HepG2 (cell line): ENCODE data around the gene PDCD2. TPM values are rescaled to one million over a fixed set of nuclear protein-coding genes. Genes with fewer than 3 reads are reported as not detected.

Experiments
- ATAC-seq: fragments of 200-7000 bp; cut with Tn5 transposase; 3 replicates; pipeline ENCODE4 v1.9.1; 2020; ENCODE audit warnings: mild to moderate bottlenecking, moderate library complexity
- BruUV-seq: library from RNA; stranded (reverse); fragments of 400-500 nt; replicated peaks from 2 replicates; lab custom pipeline; 2021; lab: Mats Ljungman, UMichigan
- CTCF ChIA-PET: fragments of 300-600 bp; formaldehyde crosslinking; extraction: SDS; loops from one replicate; lab custom pipeline; 2021; ENCODE audit warnings: low total read pairs, inconsistent platforms, low intra/inter-chr PET ratio; lab: Yijun Ruan, JAX
- POLR2A ChIA-PET: fragments of 350-600 bp; sonication (Branson Sonifier 250); formaldehyde crosslinking; loops from one replicate; lab custom pipeline; 2020; ENCODE audit warnings: antibody characterized with exemption, inconsistent platforms; lab: Yijun Ruan, JAX
- DNase-seq: peaks from one replicate; pipeline ENCODE4 v3.0.0-alpha.2; 2015; ENCODE audit warnings: low spot score
- FAIRE-seq: peaks from 3 replicates; lab custom pipeline; 2011; peaks lifted over from hg19 to GRCh38; lab: Jason Lieb, UNC
- H2AFZ ChIP-seq: one replicate; pipeline ENCODE4 v1.6.1; 2011; ENCODE audit warnings: low read length, inconsistent platforms
- H3K27ac ChIP-seq: fragments of 300-600 bp; 3 replicates; pipeline ENCODE4 v1.8.0; 2011; ENCODE audit warnings: mixed run types, mild to moderate bottlenecking, mixed read lengths, low read length, inconsistent platforms; ENCODE audit not compliant: insufficient read depth; ENCODE audit errors: extremely low read length
- H3K27me3 ChIP-seq, 2 experiments: fragments of 200-600 bp in 1 of 2; 2 replicates in 1 of 2; 3 replicates in 1 of 2; pipeline versions ENCODE4 v1.6.0 to v1.8.0; 2011; ENCODE audit warnings: low read length in 2 of 2, mild to moderate bottlenecking in 2 of 2, moderate library complexity in 2 of 2, inconsistent platforms in 1 of 2; ENCODE audit not compliant: insufficient read depth in 2 of 2, control insufficient read depth in 1 of 2
- H3K36me3 ChIP-seq, 2 experiments: fragments of 200-600 bp in 1 of 2; replicated peaks in 1 of 2; 2 replicates in 1 of 2; 3 replicates in 1 of 2; pipeline versions ENCODE4 v1.5.1 to v1.8.0; 2011; ENCODE audit warnings: low read length in 2 of 2, inconsistent platforms in 1 of 2; ENCODE audit not compliant: insufficient read depth in 2 of 2, control insufficient read depth in 1 of 2
- H3K4me1 ChIP-seq: 2 replicates; pipeline ENCODE4 v1.5.1; 2012; ENCODE audit warnings: low read length, inconsistent platforms; ENCODE audit not compliant: insufficient read depth
- H3K4me2 ChIP-seq: 2 replicates; pipeline ENCODE4 v1.6.0; 2011; ENCODE audit warnings: low read depth, low read length, inconsistent platforms
- H3K4me3 ChIP-seq, 3 experiments: fragments of 200-600 bp in 1 of 3; sonication (generic), shearing (Covaris generic) in 1 of 3; replicated peaks in 1 of 3; 2 replicates each; pipeline ENCODE4 v1.5.1; 2011 to 2016; ENCODE audit warnings: low read length in 3 of 3, inconsistent platforms in 2 of 3, low read depth in 2 of 3, mild to moderate bottlenecking in 2 of 3, control low read depth in 1 of 3, mixed read lengths in 1 of 3; ENCODE audit not compliant: insufficient read depth in 1 of 3
- H3K79me2 ChIP-seq: one replicate; pipeline ENCODE4 v1.6.1; 2011; ENCODE audit warnings: low read length, inconsistent platforms; ENCODE audit not compliant: insufficient read depth
- H3K9ac ChIP-seq: 2 replicates; pipeline ENCODE4 v1.6.0; 2011; ENCODE audit warnings: mild to moderate bottlenecking, low read depth, low read length, inconsistent platforms; ENCODE audit not compliant: insufficient read depth
- H3K9me3 ChIP-seq: 2 replicates; pipeline ENCODE4 v1.5.1; 2012; ENCODE audit warnings: mild to moderate bottlenecking, low read length
- H4K20me1 ChIP-seq: 2 replicates; pipeline ENCODE4 v1.6.0; 2011; ENCODE audit warnings: inconsistent platforms, mild to moderate bottlenecking, low read length, moderate library complexity; ENCODE audit not compliant: insufficient read depth
- ADNP ChIP-seq: sonication (generic); formaldehyde crosslinking; IDR thresholded peaks from 2 replicates; pipeline ENCODE4 v1.4.0; 2020; ENCODE audit warnings: missing genetic modification reagents
- DPF2 ChIP-seq: sonication (generic); formaldehyde crosslinking; IDR thresholded peaks from 2 replicates; pipeline ENCODE4 v1.4.0; 2020; ENCODE audit warnings: mild to moderate bottlenecking, low read depth, missing genetic modification reagents, borderline replicate concordance
- FOXK2 ChIP-seq: fragments of 450-650 bp; IDR thresholded peaks from 2 replicates; pipeline ENCODE4 v1.6.1; 2016
- GATA4 ChIP-seq: sonication (generic); IDR thresholded peaks from 2 replicates; pipeline ENCODE4 v1.6.1; 2016; ENCODE audit warnings: antibody characterized with exemption, low read depth, borderline replicate concordance
- MAF1 ChIP-seq: sonication (generic); formaldehyde crosslinking; IDR thresholded peaks from 2 replicates; pipeline ENCODE4 v1.5.0; 2020; ENCODE audit warnings: missing genetic modification reagents, borderline replicate concordance
- MYNN ChIP-seq: sonication (generic); formaldehyde crosslinking; IDR thresholded peaks from 2 replicates; pipeline ENCODE4 v1.4.0; 2020; ENCODE audit warnings: mild to moderate bottlenecking, low read depth, missing genetic modification reagents
- NFRKB ChIP-seq: fragments of 450-650 bp; IDR thresholded peaks from 2 replicates; pipeline ENCODE4 v1.6.1; 2017
- SNRNP70 ChIP-seq: fragments of 200-400 bp; formaldehyde crosslinking; IDR thresholded peaks from 2 replicates; pipeline ENCODE4 v1.6.1; 2017; ENCODE audit warnings: mild to moderate bottlenecking, low read depth, low read length, moderate library complexity
- STAT5B ChIP-seq: sonication (generic); formaldehyde crosslinking; IDR thresholded peaks from 2 replicates; pipeline ENCODE4 v1.4.0; 2020; ENCODE audit warnings: missing genetic modification reagents
- ZNF20 ChIP-seq: sonication (generic); formaldehyde crosslinking; IDR thresholded peaks from 2 replicates; pipeline ENCODE4 v1.4.0; 2020; ENCODE audit warnings: mild to moderate bottlenecking, moderate library complexity, missing genetic modification reagents
- ZNF331 ChIP-seq: sonication (generic); formaldehyde crosslinking; IDR thresholded peaks from 2 replicates; pipeline ENCODE4 v1.4.0; 2020; ENCODE audit warnings: missing genetic modification reagents
- ZNF460 ChIP-seq: sonication (generic); formaldehyde crosslinking; IDR thresholded peaks from 2 replicates; pipeline ENCODE4 v1.5.1; 2020; ENCODE audit warnings: missing genetic modification reagents, mild to moderate bottlenecking, borderline replicate concordance
- ZNF550 ChIP-seq: sonication (generic); formaldehyde crosslinking; IDR thresholded peaks from 2 replicates; pipeline ENCODE4 v1.4.0; 2020; ENCODE audit warnings: mild to moderate bottlenecking, missing genetic modification reagents, borderline replicate concordance
- WGBS: methylation state at CpG from one replicate; pipeline ENCODE4 v1.1.6; 2017; ENCODE audit warnings: low lambda C conversion rate; 5-methylcytosine and 5-hydroxymethylcytosine counted together
- in situ Hi-C: cut with HindIII; loops from 2 replicates; pipeline ENCODE4 v1.10.0; 2017; ENCODE audit warnings: low pct_unique_long_range_greater_than_20kb; ENCODE audit not compliant: extremely low pct_ligation_motif_present
- intact Hi-C: fragments of 100-400 bp; cut with micrococcal nuclease; formaldehyde crosslinking; loops from one replicate; pipeline ENCODE4 v1.10.0; 2022; ENCODE audit not compliant: unreplicated experiment
- polyA plus RNA-seq, 8 experiments: library from polyadenylated mRNA; depleted of rRNA in 3 of 8; stranded (reverse) in 7 of 8; unstranded in 1 of 8; fragments of >200 nt; fragmentation: Illumina TruSeq in 4 of 8; extraction: Trizol in 4 of 8; gene quantifications; 2 replicates each; pipeline versions ENCODE4 v1.2.1 to v1.2.3, GENCODE V29; 2011 to 2016; ENCODE audit warnings: low read depth in 4 of 8, missing spikeins in 1 of 8, mixed read lengths in 1 of 8; ENCODE audit not compliant: insufficient read depth in 1 of 8
- total RNA-seq, 5 experiments: library from RNA; depleted of rRNA; stranded (reverse); fragments of >200 nt; fragmentation: Illumina TruSeq; extraction: Trizol; gene quantifications; 2 replicates each; pipeline ENCODE4 v1.2.3, GENCODE V29; 2016; ENCODE audit warnings: low read depth in 1 of 5
- TF ChIP-seq, protein P1 (sequence below): sonication (generic); formaldehyde crosslinking; conservative IDR thresholded peaks from 2 replicates; pipeline ENCODE4 v1.8.0; 2022; ENCODE audit warnings: mild to moderate bottlenecking, moderate library complexity, missing genetic modification reagents
- TF ChIP-seq, protein P2 (sequence below): sonication (generic); formaldehyde crosslinking; IDR thresholded peaks from 2 replicates; pipeline ENCODE4 v1.8.0; 2023; ENCODE audit warnings: mild to moderate bottlenecking, missing genetic modification reagents
- TF ChIP-seq, protein P3 (sequence below): IDR thresholded peaks from 2 replicates; pipeline ENCODE4 v1.6.1; 2012; ENCODE audit warnings: inconsistent platforms
- TF ChIP-seq, protein P4 (sequence below): sonication (generic); formaldehyde crosslinking; IDR thresholded peaks from 2 replicates; pipeline ENCODE4 v1.4.0; 2020; ENCODE audit warnings: missing genetic modification reagents
- TF ChIP-seq, protein P5 (sequence below): sonication (generic); formaldehyde crosslinking; IDR thresholded peaks from 2 replicates; pipeline ENCODE4 v1.5.0; 2020; ENCODE audit warnings: missing genetic modification reagents, mild to moderate bottlenecking, borderline replicate concordance

The PDCD2 gene
- total and polyA plus RNA-seq, 2 of the 13 experiments (the other 11 are each of a cell fraction or from before 2014, with no cell fraction given): 83.6 to 133 TPM

DNA sequence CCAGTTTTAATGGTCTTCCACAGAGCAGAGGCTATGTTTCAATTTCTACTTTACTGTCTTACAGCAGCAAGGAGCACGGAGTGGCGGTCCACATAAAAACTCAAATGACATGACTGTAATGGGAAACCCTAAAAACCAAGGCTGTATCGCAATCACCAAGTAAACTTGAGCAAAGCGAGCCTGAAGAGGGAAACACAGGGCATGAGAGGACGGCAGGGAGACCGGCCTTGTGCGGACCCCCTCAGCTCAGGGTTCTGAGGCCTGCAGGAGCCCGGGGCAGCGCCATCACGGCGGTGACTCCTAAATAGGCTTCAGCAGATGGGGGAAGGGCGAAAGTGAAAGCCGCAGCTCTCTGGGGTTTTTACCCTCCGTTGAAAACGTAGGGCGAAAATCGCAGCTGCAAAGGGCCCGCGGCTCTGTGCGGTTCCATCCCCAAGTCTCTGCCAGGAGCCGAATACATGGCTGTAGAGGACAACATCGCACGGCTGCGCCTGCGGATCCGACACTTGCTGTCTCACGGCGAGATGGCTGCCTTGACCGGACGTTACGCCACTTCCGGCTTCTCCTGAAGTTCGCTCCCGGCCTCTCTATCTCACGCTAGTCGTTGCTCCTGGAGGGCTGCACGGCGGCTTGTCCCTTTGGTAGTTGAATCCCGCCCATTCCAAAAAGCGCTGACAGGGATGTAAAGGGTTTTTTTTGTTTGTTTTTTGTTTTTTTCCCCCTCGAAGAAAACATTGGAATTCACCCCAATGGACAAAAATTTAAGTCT, 31.5 kb downstream of the PDCD2 start, which contains the start of gene PSMB1:
PSMB1 (minus strand) TSS at position 543 of the 769 bp plus-strand sequence; CDS start at position 478, 65 bp downstream.
- Histone ChIP-seq H3K27ac (peak within 1 kb of the TSS; percentile 95), H3K9ac (peak within 1 kb of the TSS; percentile 96), H3K9me3 (no peaks in the 10 kb centered on the region), H3K4me2 (peak within 1 kb of the TSS; percentile 98), H2AFZ (peak within 1 kb of the TSS; percentile 99), H3K36me3 (peaks cover 7 to 28% of the 10 kb centered on the region in 2 experiments), H3K27me3 (peaks cover 0 to 5% of the 10 kb centered on the region in 2 experiments; a peak in 1 of 5 replicates), H3K4me3 (peak within 1 kb of the TSS; percentile 98 to 99 (median 98)), H4K20me1 (peaks cover 46% of the 10 kb centered on the region), H3K4me1 (peaks cover 54% of the 10 kb centered on the region), H3K79me2 (peaks cover 83% of the 10 kb centered on the region)
- 2% methylated on average over 34 of the region's 41 CpGs for WGBS
- POLR2A ChIA-PET: interaction anchor here (0.6 to 3.1 kb wide), 11 partner anchors 11 to 851 kb away, joined by 3 to 22 read pairs (median 6); partner anchors contain the start of genes C6orf120, DYNLT2, ERMARD and PDCD2
- DNase-seq (peak; percentile 96), ATAC-seq (peak; percentile 89), FAIRE-seq (peak; percentile 78)
- intact Hi-C loops (loop anchor here (5.0 kb wide), 3 partner anchors 246 to 851 kb away; partner anchors contain the start of genes C6orf120, FAM120B and WDR27), in situ Hi-C loops (loop anchor here (5.0 kb wide), 1 partner anchor 801 kb away; the partner anchor contains the start of genes DYNLT2 and ERMARD)
- CTCF ChIA-PET: no interaction called here
- BruUV-seq: no TSS peak
- TF ChIP-seq MYNN (CRISPR knock-in tag) (peak; percentile 87; the same call in 1 of the 2 replicates), DPF2 (CRISPR knock-in tag) (no peak), SNRNP70 (no peak), NFRKB (peak; percentile 63), MAF1 (CRISPR knock-in tag) (no peak; the same call in 1 of the 2 replicates), ZNF460 (no peak), STAT5B (CRISPR knock-in tag) (no peak), ZNF20 (CRISPR knock-in tag) (peak; percentile 83; the same call in 1 of the 2 replicates), FOXK2 (0 out of 2 replicates have a peak, but pooled peaks have one; percentile 55), ADNP (no peak), ZNF331 (CRISPR knock-in tag) (0 out of 2 replicates have a peak, but pooled peaks have one; percentile 17), GATA4 (peak; percentile 45; the same call in 1 of the 2 replicates), ZNF550 (CRISPR knock-in tag) (peak; percentile 92; the same call in 1 of the 2 replicates)
- TF ChIP-seq, protein P1, sequence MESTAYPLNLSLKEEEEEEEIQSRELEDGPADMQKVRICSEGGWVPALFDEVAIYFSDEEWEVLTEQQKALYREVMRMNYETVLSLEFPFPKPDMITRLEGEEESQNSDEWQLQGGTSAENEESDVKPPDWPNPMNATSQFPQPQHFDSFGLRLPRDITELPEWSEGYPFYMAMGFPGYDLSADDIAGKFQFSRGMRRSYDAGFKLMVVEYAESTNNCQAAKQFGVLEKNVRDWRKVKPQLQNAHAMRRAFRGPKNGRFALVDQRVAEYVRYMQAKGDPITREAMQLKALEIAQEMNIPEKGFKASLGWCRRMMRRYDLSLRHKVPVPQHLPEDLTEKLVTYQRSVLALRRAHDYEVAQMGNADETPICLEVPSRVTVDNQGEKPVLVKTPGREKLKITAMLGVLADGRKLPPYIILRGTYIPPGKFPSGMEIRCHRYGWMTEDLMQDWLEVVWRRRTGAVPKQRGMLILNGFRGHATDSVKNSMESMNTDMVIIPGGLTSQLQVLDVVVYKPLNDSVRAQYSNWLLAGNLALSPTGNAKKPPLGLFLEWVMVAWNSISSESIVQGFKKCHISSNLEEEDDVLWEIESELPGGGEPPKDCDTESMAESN (CRISPR knock-in tag): peak; percentile 80
- TF ChIP-seq, protein P2, sequence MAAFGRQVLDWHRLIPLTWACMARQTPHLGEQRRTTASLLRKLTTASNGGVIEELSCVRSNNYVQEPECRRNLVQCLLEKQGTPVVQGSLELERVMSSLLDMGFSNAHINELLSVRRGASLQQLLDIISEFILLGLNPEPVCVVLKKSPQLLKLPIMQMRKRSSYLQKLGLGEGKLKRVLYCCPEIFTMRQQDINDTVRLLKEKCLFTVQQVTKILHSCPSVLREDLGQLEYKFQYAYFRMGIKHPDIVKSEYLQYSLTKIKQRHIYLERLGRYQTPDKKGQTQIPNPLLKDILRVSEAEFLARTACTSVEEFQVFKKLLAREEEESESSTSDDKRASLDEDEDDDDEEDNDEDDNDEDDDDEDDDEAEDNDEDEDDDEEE (CRISPR knock-in tag): no peak
- TF ChIP-seq, protein P3, sequence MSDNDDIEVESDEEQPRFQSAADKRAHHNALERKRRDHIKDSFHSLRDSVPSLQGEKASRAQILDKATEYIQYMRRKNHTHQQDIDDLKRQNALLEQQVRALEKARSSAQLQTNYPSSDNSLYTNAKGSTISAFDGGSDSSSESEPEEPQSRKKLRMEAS: peak; percentile 83
- TF ChIP-seq, protein P4, sequence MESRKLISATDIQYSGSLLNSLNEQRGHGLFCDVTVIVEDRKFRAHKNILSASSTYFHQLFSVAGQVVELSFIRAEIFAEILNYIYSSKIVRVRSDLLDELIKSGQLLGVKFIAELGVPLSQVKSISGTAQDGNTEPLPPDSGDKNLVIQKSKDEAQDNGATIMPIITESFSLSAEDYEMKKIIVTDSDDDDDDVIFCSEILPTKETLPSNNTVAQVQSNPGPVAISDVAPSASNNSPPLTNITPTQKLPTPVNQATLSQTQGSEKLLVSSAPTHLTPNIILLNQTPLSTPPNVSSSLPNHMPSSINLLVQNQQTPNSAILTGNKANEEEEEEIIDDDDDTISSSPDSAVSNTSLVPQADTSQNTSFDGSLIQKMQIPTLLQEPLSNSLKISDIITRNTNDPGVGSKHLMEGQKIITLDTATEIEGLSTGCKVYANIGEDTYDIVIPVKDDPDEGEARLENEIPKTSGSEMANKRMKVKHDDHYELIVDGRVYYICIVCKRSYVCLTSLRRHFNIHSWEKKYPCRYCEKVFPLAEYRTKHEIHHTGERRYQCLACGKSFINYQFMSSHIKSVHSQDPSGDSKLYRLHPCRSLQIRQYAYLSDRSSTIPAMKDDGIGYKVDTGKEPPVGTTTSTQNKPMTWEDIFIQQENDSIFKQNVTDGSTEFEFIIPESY (CRISPR knock-in tag): no peak
- TF ChIP-seq, protein P5, sequence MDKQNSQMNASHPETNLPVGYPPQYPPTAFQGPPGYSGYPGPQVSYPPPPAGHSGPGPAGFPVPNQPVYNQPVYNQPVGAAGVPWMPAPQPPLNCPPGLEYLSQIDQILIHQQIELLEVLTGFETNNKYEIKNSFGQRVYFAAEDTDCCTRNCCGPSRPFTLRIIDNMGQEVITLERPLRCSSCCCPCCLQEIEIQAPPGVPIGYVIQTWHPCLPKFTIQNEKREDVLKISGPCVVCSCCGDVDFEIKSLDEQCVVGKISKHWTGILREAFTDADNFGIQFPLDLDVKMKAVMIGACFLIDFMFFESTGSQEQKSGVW (CRISPR knock-in tag): no peak
